Spleen (tissue), 7 donors: Measurements from ENCODE around the gene SLC6A18.

Experiments used
- POLR2A ChIP-seq, 3 donors: fragments of 450-650 bp; IDR thresholded peaks; one replicate each; pipeline ENCODE4 v1.5.1; 2017; ENCODE audit warnings: antibody characterized with exemption in 3 of 3, mild to moderate bottlenecking in 1 of 3
- TF ChIP-seq, protein P1 (sequence below), 11 experiments: fragments of 200-600 bp in 7 of 11; fragments of 450-650 bp in 4 of 11; sonication (generic) in 4 of 11; IDR thresholded peaks in 8 of 11; conservative IDR thresholded peaks in 3 of 11; 1 replicate in 7 of 11; 2 replicates in 4 of 11; pipeline versions ENCODE4 v1.4.0 to v1.8.0; 2016 to 2021; ENCODE audit warnings: antibody characterized with exemption in 11 of 11, inconsistent platforms in 4 of 11, mild to moderate bottlenecking in 1 of 11
- donor health status: DM: no; HTN: no; CAD: no; lungs with moderate emphysema.
- donor health status: DM: no; HTN: no; CAD: no.
- donor health status: DM: no; HTN: no; CAD: no.

DNA sequence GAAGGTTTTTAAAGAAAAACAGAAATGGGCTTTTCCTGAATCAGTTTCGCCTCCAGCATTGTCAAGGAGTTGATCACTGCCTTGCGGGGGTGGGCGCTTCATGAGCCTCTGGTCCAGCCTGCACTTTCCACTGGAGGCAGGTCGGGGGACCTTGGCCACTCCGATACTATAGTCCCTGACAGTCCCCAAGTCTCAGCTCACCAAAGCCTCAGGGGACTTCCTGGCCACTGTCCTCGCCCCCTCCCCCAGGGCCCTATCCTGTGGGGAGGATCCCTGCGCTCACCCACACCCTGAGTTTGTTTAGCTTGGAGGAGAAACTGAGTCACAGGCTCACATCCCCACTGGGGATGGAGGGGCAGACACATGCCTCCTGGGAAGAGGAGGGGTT, 22.4 kb upstream of the SLC6A18 start:
- TF ChIP-seq, protein P1, sequence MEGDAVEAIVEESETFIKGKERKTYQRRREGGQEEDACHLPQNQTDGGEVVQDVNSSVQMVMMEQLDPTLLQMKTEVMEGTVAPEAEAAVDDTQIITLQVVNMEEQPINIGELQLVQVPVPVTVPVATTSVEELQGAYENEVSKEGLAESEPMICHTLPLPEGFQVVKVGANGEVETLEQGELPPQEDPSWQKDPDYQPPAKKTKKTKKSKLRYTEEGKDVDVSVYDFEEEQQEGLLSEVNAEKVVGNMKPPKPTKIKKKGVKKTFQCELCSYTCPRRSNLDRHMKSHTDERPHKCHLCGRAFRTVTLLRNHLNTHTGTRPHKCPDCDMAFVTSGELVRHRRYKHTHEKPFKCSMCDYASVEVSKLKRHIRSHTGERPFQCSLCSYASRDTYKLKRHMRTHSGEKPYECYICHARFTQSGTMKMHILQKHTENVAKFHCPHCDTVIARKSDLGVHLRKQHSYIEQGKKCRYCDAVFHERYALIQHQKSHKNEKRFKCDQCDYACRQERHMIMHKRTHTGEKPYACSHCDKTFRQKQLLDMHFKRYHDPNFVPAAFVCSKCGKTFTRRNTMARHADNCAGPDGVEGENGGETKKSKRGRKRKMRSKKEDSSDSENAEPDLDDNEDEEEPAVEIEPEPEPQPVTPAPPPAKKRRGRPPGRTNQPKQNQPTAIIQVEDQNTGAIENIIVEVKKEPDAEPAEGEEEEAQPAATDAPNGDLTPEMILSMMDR (IDR thresholded peaks at IDR 0.05 in 8 of 11, conservative IDR thresholded peaks at IDR 0.05 in 3 of 11): no peak
- no peak for TF ChIP-seq POLR2A (IDR thresholded peaks at IDR 0.05)
